Kidney epithelial cell (primary cell): ENCODE measurements around the gene XXYLT1. TPM values are rescaled to one million over a fixed set of nuclear protein-coding genes. Genes with fewer than 3 reads are reported as not detected.
A peak's percentile ranks its signal among the peaks of the same experiment; 100 is the strongest.

Experiments used
- DNase-seq: peaks from one replicate; pipeline ENCODE4 v3.0.0-alpha.2; 2010; ENCODE audit warnings: low read depth
- H3K27me3 ChIP-seq: 2 replicates; pipeline ENCODE4 v1.6.0; 2011; ENCODE audit warnings: low read length; ENCODE audit not compliant: control insufficient read depth, insufficient read depth
- H3K36me3 ChIP-seq: 2 replicates; pipeline ENCODE4 v1.5.1; 2011; ENCODE audit warnings: low read length; ENCODE audit not compliant: control insufficient read depth, insufficient read depth
- H3K4me3 ChIP-seq: 2 replicates; pipeline ENCODE4 v1.5.1; 2011; ENCODE audit warnings: low read depth, mild to moderate bottlenecking, control low read depth, low read length
- CTCF ChIP-seq: IDR thresholded peaks from 2 replicates; pipeline ENCODE4 v1.5.1; 2011; ENCODE audit warnings: mild to moderate bottlenecking, moderate library complexity, low read length, control low read depth, inconsistent platforms; ENCODE audit not compliant: insufficient read depth, poor library complexity, severe bottlenecking
- total RNA-seq: library from RNA; depleted of rRNA; stranded (reverse); fragments of >200 nt; gene quantifications from 2 replicates; pipeline ENCODE4 v1.2.3, GENCODE V29; 2015

Gene XXYLT1
- total RNA-seq, 1 donor from 2014 or later = 18.7 TPM

GRCh38 chr3:195246581-195246995, 24.4 kb downstream of the XXYLT1 start:
- no peak for DNase-seq
- TF ChIP-seq CTCF = no peak
- H3K36me3 ChIP-seq = no peaks in the 10 kb centered on the region
- H3K27me3 ChIP-seq = no peaks in the 10 kb centered on the region
- no peak overlapping the region for H3K4me3 ChIP-seq

GRCh38 chr3:195245531-195245951, 25.4 kb downstream of the XXYLT1 start:
- DNase-seq = no peak
- TF ChIP-seq CTCF = no peak
- no peaks in the 10 kb centered on the region for H3K27me3 ChIP-seq
- no peak overlapping the region for H3K4me3 ChIP-seq
- H3K36me3 ChIP-seq = no peaks in the 10 kb centered on the region

- DNase-seq = no peak
- TF ChIP-seq CTCF = no peak
- Histone ChIP-seq H3K4me3 (no peak overlapping the region), H3K36me3 (no peaks in the 10 kb centered on the region), H3K27me3 (no peaks in the 10 kb centered on the region)
Observed at GRCh38 chr3:195241592-195242355, 29.2 kb downstream of the XXYLT1 start.

- TF ChIP-seq CTCF = no peak
- no peak for DNase-seq
- Histone ChIP-seq H3K4me3 (no peak overlapping the region), H3K36me3 (no peaks in the 10 kb centered on the region), H3K27me3 (no peaks in the 10 kb centered on the region)
Observed at GRCh38 chr3:195240939-195241338, 30.0 kb downstream of the XXYLT1 start.

- no peaks in the 10 kb centered on the region for H3K36me3 ChIP-seq
- H3K4me3 ChIP-seq = no peak overlapping the region
- no peaks in the 10 kb centered on the region for H3K27me3 ChIP-seq
- TF ChIP-seq CTCF = no peak
- DNase-seq = no peak
Observed at GRCh38 chr3:195240171-195240701, 30.7 kb downstream of the XXYLT1 start.

- H3K4me3 ChIP-seq = no peak overlapping the region
- no peak for DNase-seq
- no peaks in the 10 kb centered on the region for H3K27me3 ChIP-seq
- no peaks in the 10 kb centered on the region for H3K36me3 ChIP-seq
- TF ChIP-seq CTCF = peak; percentile 8
Observed at GRCh38 chr3:195239121-195239520, 31.8 kb downstream of the XXYLT1 start.
